KBM-7 (cell line): Measurements from ENCODE around the gene AZI2.

Source experiments
- DNase-seq: peaks from one replicate; pipeline ENCODE4 v3.0.0-alpha.2; 2015
- in situ Hi-C: fragments of 300-500 bp; cut with MboI; formaldehyde crosslinking; loops from 2 replicates; pipeline ENCODE4 v1.14.3; 2020; ENCODE audit warnings: low sequenced_read_pairs, low pct_unique_long_range_greater_than_20kb, mixed read lengths

AZI2 gene

GRCh38 chr3:28348629-28349468 lies at the start of gene AZI2, which contains the start of gene ZCWPW2:
Gene AZI2 (minus strand): TSS chr3:28348824. CDS start chr3:28340617, 8,207 bp downstream.
Gene ZCWPW2 (plus strand): TSS chr3:28348721. CDS start chr3:28413069, 64,348 bp downstream.
- in situ Hi-C loops, result no loop called here
- peak; percentile 97 for DNase-seq

GRCh38 chr3:28388978-28389377 lies 40.4 kb upstream of the AZI2 start:
- DNase-seq, result no peak
- in situ Hi-C loops, result no loop called here

- in situ Hi-C loops, result no loop called here
- peak; percentile 37 for DNase-seq
Measured at GRCh38 chr3:28386049-28386448, 37.4 kb upstream of the AZI2 start.

- in situ Hi-C loops, result no loop called here
- DNase-seq, result no peak
Measured at GRCh38 chr3:28376424-28376823, 27.8 kb upstream of the AZI2 start.

- no peak for DNase-seq
- in situ Hi-C loops, result no loop called here
Measured at GRCh38 chr3:28349469-28350000, 911 bp upstream of the AZI2 start.

GRCh38 chr3:28348265-28348628 lies 377 bp downstream of the AZI2 start:
- in situ Hi-C loops, result no loop called here
- peak; percentile 89 for DNase-seq

- peak; percentile 33 for DNase-seq
- in situ Hi-C loops, result no loop called here
Measured at GRCh38 chr3:28347374-28348264, 1.0 kb downstream of the AZI2 start.

- no peak for DNase-seq
- in situ Hi-C loops, result no loop called here
Measured at GRCh38 chr3:28345690-28346089, 2.9 kb downstream of the AZI2 start.

- DNase-seq, result no peak
- in situ Hi-C loops, result no loop called here
Measured at GRCh38 chr3:28343144-28343543, 5.5 kb downstream of the AZI2 start.

- no peak for DNase-seq
- in situ Hi-C loops, result no loop called here
Measured at GRCh38 chr3:28337230-28337629, 11.4 kb downstream of the AZI2 start.

GRCh38 chr3:28335246-28335645 lies 13.4 kb downstream of the AZI2 start:
- no peak for DNase-seq
- in situ Hi-C loops, result no loop called here

- in situ Hi-C loops, result no loop called here
Measured at GRCh38 chr3:28334552-28334951, 14.1 kb downstream of the AZI2 start.

GRCh38 chr3:28328188-28329151 lies 20.2 kb downstream of the AZI2 start:
- in situ Hi-C loops, result no loop called here
- DNase-seq, result peak; percentile 49

More at GRCh38 chr3:28334552-28334951, 14.1 kb downstream of the AZI2 start:
- no peak for DNase-seq

- in situ Hi-C loops, result no loop called here
- no peak for DNase-seq
Measured at GRCh38 chr3:28326458-28326926, 22.1 kb downstream of the AZI2 start.

GRCh38 chr3:28322464-28322863 lies 26.2 kb downstream of the AZI2 start:
- in situ Hi-C loops, result loop anchor here (25.0 kb wide), 1 partner anchor 610 kb away; the partner anchor contains the start of gene EOMES
- DNase-seq, result no peak

- in situ Hi-C loops, result loop anchor here (25.0 kb wide), 1 partner anchor 609 kb away; the partner anchor contains the start of gene EOMES
- DNase-seq, result no peak
Measured at GRCh38 chr3:28320981-28321380, 27.6 kb downstream of the AZI2 start.

- DNase-seq, result peak; percentile 21
- in situ Hi-C loops, result loop anchor here (25.0 kb wide), 1 partner anchor 605 kb away; the partner anchor contains the start of gene EOMES
Measured at GRCh38 chr3:28317438-28318022, 31.1 kb downstream of the AZI2 start.

GRCh38 chr3:28316226-28316625 lies 32.4 kb downstream of the AZI2 start:
- in situ Hi-C loops, result loop anchor here (25.0 kb wide), 1 partner anchor 604 kb away; the partner anchor contains the start of gene EOMES
- no peak for DNase-seq
